Activated CD8-positive, alpha-beta memory T cell treated with anti-CD3 and anti-CD28 coated beads, Interleukin-2, amount 50 U/mL, for 24 hours (primary cell): Measurements from ENCODE around the gene PCDHA1.
"Not testable (repeated sequence)": the region's sequence is repeated elsewhere in the genome, so short reads cannot be mapped to it uniquely, and the experiment has no call there.

Experiments
- DNase-seq: peaks from one replicate; pipeline ENCODE4 v3.0.0-alpha.2; 2020; ENCODE audit errors: extremely low read depth

The PCDHA1 gene

GRCh38 chr5:140808241-140808888 is 22.4 kb downstream of the PCDHA1 start:
- not testable (repeated sequence) for DNase-seq

DNA sequence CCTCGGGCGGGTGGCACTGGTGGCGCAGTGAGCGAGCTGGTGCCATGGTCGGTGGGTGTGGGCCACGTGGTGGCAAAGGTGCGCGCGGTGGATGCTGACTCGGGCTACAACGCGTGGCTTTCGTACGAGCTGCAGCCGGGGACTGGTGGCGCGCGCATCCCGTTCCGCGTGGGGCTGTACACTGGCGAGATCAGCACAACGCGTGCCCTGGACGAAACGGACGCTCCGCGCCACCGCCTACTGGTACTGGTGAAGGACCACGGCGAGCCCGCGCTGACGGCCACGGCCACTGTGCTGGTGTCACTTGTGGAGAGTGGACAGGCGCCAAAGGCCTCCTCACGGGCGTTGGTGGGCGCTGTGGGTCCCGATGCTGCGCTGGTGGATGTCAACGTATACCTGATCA is 22.9 kb downstream of the PCDHA1 start:
- no peak for DNase-seq

DNA sequence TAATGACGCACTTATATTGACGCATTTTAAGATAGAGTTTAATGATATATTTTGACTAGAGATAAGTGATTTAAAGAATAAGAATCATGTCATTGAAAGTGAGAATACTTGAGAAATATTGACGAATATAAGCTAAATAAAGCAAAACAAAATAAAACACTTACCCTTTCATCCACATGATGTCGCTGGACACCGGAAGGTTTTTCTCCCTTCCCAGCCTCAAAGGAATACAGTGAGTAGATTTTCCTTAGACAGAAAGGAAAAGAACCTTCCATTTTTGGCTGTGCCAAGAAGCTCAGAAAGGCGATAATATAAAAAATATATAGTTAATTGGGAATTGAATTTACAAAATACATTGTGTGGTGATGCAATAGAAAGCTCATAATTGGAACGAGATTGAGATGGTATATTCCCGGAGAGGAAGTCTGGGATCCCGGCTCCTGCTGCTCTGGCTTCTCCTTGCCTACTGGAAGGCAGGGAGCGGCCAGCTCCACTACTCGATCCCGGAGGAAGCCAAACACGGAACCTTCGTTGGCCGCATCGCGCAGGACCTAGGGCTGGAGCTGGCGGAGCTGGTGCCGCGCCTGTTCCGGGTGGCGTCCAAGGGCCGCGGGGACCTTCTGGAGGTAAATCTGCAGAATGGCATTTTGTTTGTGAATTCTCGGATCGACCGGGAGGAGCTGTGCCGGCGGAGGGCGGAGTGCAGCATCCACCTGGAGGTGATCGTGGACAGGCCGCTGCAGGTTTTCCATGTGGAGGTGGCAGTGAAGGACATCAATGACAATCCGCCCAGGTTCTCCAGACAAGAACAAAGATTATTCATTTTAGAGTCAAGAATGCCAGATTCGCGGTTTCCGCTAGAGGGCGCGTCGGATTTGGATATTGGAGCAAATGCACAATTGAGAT is 35.7 kb downstream of the PCDHA1 start, which contains the start of gene PCDHA5:
PCDHA5 (plus strand) TSS at position 239 of the 906 bp plus-strand sequence.
- DNase-seq: no peak

- no peak for DNase-seq
Measured at GRCh38 chr5:140822281-140822629, 36.3 kb downstream of the PCDHA1 start.

DNA sequence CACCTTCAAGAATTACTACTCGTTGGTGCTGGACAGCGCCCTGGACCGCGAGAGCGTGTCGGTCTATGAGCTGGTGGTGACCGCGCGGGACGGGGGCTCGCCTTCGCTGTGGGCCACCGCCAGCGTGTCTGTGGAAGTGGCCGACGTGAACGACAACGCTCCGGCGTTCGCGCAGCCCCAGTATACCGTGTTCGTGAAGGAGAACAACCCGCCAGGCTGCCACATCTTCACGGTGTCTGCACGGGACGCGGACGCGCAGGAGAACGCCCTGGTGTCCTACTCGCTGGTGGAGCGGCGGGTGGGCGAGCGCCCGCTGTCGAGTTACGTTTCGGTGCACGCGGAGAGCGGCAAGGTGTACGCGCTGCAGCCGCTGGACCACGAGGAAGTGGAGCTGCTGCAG is 37.0 kb downstream of the PCDHA1 start:
- not testable (repeated sequence) for DNase-seq

DNA sequence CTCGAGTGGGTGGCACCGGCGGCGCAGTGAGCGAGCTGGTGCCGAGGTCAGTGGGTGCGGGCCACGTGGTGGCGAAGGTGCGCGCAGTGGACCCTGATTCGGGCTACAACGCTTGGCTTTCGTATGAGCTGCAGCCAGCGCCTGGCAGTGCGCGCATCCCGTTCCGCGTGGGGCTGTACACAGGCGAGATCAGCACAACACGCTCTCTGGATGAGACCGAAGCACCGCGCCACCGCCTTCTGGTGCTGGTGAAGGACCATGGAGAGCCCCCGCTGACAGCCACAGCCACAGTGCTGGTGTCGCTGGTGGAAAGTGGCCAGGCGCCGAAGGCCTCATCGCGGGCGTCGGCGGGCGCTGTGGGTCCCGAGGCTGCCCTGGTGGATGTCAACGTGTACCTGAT is 37.5 kb downstream of the PCDHA1 start:
- DNase-seq: no peak

GRCh38 chr5:140827704-140828361 is 41.9 kb downstream of the PCDHA1 start, which contains the start of gene PCDHA6:
PCDHA6 (plus strand) TSS chr5:140827960; CDS start chr5:140828092, 132 bp downstream.
- no peak for DNase-seq

DNA sequence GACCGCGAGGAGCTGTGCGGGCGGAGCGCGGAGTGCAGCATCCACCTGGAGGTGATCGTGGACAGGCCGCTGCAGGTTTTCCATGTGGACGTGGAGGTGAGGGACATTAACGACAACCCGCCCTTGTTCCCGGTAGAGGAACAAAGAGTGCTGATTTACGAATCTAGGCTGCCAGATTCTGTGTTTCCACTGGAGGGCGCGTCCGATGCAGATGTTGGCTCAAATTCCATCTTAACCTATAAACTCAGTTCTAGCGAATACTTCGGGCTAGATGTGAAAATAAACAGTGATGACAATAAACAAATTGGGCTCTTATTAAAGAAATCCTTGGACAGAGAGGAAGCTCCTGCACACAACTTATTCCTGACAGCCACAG is 42.4 kb downstream of the PCDHA1 start:
- no peak for DNase-seq

- DNase-seq: not testable (repeated sequence)
Measured at GRCh38 chr5:140829511-140830501, 43.9 kb downstream of the PCDHA1 start.

- DNase-seq: no peak
Measured at GRCh38 chr5:140833993-140834392, 48.1 kb downstream of the PCDHA1 start, which contains the start of gene PCDHA7. PCDHA7 (plus strand) TSS chr5:140834269; CDS start chr5:140834384, 115 bp downstream.

DNA sequence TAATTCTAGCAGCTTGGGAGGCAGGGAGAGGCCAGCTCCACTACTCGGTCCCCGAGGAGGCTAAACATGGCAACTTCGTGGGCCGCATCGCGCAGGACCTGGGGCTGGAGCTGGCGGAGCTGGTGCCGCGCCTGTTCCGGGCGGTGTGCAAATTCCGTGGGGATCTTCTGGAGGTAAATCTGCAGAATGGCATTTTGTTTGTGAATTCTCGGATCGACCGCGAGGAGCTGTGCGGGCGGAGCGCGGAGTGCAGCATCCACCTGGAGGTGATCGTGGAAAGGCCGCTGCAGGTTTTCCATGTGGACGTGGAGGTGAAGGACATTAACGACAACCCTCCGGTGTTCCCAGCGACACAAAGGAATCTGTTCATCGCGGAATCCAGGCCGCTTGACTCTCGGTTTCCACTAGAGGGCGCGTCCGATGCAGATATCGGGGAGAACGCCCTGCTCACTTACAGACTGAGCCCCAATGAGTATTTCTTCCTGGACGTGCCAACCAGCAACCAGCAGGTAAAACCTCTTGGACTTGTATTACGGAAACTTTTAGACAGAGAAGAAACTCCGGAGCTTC is 48.6 kb downstream of the PCDHA1 start:
- DNase-seq: not testable (repeated sequence)

DNA sequence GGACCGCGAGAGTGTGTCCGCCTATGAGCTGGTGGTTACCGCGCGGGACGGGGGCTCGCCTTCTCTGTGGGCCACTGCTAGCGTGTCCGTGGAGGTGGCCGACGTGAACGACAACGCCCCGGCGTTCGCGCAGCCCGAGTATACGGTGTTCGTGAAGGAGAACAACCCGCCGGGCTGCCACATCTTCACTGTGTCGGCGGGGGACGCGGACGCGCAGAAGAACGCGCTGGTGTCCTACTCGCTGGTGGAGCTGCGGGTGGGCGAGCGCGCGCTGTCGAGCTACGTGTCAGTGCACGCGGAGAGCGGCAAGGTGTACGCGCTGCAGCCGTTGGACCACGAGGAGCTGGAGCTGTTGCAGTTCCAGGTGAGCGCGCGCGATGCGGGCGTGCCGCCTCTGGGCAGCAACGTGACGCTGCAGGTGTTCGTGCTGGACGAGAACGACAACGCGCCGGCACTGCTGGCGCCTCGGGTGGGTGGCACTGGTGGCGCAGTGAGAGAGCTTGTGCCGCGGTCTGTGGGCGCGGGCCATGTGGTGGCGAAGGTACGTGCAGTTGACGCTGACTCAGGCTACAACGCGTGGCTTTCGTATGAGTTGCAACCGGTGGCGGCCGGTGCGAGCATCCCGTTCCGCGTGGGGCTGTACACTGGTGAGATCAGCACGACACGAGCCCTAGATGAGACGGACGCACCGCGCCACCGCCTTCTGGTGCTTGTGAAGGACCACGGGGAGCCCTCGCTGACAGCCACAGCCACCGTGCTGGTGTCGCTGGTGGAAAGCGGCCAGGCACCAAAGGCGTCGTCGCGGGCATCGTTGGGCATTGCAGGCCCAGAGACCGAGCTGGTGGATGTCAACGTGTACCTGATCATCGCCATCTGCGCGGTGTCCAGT is 49.9 kb downstream of the PCDHA1 start:
- no peak for DNase-seq

GRCh38 chr5:140840978-140841962 is 55.3 kb downstream of the PCDHA1 start, which contains the start of gene PCDHA8:
PCDHA8 (plus strand) TSS chr5:140841187; CDS start chr5:140841322, 135 bp downstream.
- no peak for DNase-seq

- no peak for DNase-seq
Measured at GRCh38 chr5:140842798-140843733, 57.1 kb downstream of the PCDHA1 start.

DNA sequence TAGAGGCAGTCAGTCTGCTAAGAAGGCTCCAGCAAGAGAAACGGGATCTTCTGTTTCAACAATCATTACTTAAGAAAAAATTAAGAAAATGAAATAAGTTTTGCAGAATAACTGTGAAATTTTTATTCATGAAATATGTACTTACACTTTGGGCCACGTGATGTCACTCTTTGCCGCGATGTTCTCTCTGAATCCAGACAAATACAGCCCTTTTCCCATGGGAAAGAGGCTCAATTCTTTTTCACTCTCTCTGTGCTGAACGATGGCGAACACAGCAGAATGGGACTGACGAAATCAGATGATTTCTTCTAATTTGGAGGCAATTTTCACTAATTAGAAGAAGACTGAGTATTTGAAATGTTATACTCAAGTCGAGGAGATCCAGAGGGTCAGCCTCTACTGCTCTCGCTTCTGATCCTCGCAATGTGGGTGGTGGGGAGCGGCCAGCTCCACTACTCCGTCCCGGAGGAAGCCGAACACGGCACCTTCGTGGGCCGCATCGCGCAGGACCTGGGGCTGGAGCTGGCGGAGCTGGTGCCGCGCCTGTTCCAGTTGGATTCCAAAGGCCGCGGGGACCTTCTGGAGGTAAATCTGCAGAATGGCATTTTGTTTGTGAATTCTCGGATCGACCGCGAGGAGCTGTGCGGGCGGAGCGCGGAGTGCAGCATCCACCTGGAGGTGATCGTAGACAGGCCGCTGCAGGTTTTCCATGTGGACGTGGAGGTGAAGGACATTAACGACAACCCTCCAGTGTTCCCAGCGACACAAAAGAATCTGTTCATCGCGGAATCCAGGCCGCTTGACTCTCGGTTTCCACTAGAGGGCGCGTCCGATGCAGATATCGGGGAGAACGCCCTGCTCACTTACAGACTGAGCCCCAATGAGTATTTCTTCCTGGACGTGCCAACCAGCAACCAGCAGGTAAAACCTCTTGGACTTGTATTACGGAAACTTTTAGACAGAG is 62.5 kb downstream of the PCDHA1 start, which contains the start of gene PCDHA9:
PCDHA9 (plus strand) TSS at position 244 of the 964 bp plus-strand sequence; CDS start at position 358, 114 bp downstream.
- not testable (repeated sequence) for DNase-seq
